ENCODE measurements around the gene SMOC1. TPM values are rescaled to one million over a fixed set of nuclear protein-coding genes. Genes with fewer than 3 reads are reported as not detected.

The SMOC1 gene
- total and polyA plus RNA-seq, 9 of the 15 experiments (the other 6 are each of a cell fraction or from before 2014, with no cell fraction given): 0.04 TPM; not detected in 8

GRCh38 chr14:69992564-69992963 is 113.3 kb downstream of the SMOC1 start (continued):
- TF ChIP-seq RBM25 (IDR thresholded peaks at IDR 0.05; ENCODE audit: low read depth, low read length, severe bottlenecking) (no peak), RNF2 (IDR thresholded peaks at IDR 0.05) (no peak), BRF1 (IDR thresholded peaks at IDR 0.05; ENCODE audit: borderline replicate concordance, extremely low read depth, insufficient read length) (no peak), RBFOX2 (IDR thresholded peaks at IDR 0.05; ENCODE audit: low read depth, low read length) (no peak), KHSRP (IDR thresholded peaks at IDR 0.05) (no peak), FOXO4 (CRISPR knock-in tag; IDR thresholded peaks at IDR 0.05) (no peak), RREB1 (CRISPR knock-in tag; IDR thresholded peaks at IDR 0.05) (no peak), ZEB2 (IDR thresholded peaks at IDR 0.05) (no peak), E2F4 (CRISPR knock-in tag; IDR thresholded peaks at IDR 0.05; ENCODE audit: low read depth) (no peak), NELFE (IDR thresholded peaks at IDR 0.05; ENCODE audit: insufficient read depth, insufficient read length) (no peak), IRF2 (CRISPR knock-in tag; IDR thresholded peaks at IDR 0.05) (no peak), FOXP4 (CRISPR knock-in tag; IDR thresholded peaks at IDR 0.05; ENCODE audit: borderline replicate concordance) (no peak)
